T-helper 1 cell treated with Interleukin-12 subunit alpha and Interleukin-12 subunit beta and Interleukin-4 antibody, amounts not matched to agents 30 μg/mL and 1 μg/mL, for 36 hours (primary cell): ENCODE data around the gene CHD5.
A peak's percentile ranks its signal among the peaks of the same experiment; 100 is the strongest.
"Not testable (repeated sequence)": the region's sequence is repeated elsewhere in the genome, so short reads cannot be mapped to it uniquely, and the experiment has no call there.

ENCODE experiments used
- H3K27ac Mint-ChIP-seq: one replicate; pipeline ENCODE4 v1.8.0; 2021; ENCODE audit warnings: mild to moderate bottlenecking, mixed read lengths
- H3K27me3 Mint-ChIP-seq: one replicate; pipeline ENCODE4 v1.8.0; 2021; ENCODE audit warnings: low read depth, mixed read lengths
- H3K36me3 Mint-ChIP-seq: one replicate; pipeline ENCODE4 v1.8.0; 2021; ENCODE audit warnings: low read depth, mixed read lengths
- H3K4me1 Mint-ChIP-seq: one replicate; pipeline ENCODE4 v1.8.0; 2021; ENCODE audit warnings: low read depth, mixed read lengths
- H3K4me3 Mint-ChIP-seq: one replicate; pipeline ENCODE4 v1.8.0; 2021; ENCODE audit warnings: mild to moderate bottlenecking, moderate library complexity, mixed read lengths
- H3K9me3 Mint-ChIP-seq: one replicate; pipeline ENCODE4 v1.8.0; 2021; ENCODE audit warnings: mixed read lengths

Gene CHD5

GRCh38 chr1:6086358-6086757 lies 93.8 kb downstream of the CHD5 start:
- Mint-ChIP-seq H3K4me3 (no peak overlapping the region), H3K27ac (no peak overlapping the region), H3K36me3 (peaks cover 16% of the 10 kb centered on the region), H3K27me3 (no peaks in the 10 kb centered on the region), H3K4me1 (no peaks in the 10 kb centered on the region), H3K9me3 (no peaks in the 10 kb centered on the region)

- Mint-ChIP-seq H3K4me1 (no peaks in the 10 kb centered on the region), H3K36me3 (peaks cover 15% of the 10 kb centered on the region), H3K9me3 (no peaks in the 10 kb centered on the region), H3K27ac (no peak overlapping the region), H3K4me3 (no peak overlapping the region), H3K27me3 (no peaks in the 10 kb centered on the region)
Observed at GRCh38 chr1:6085666-6086065, 94.5 kb downstream of the CHD5 start.

GRCh38 chr1:6084781-6085495 lies 95.2 kb downstream of the CHD5 start:
- no peaks in the 10 kb centered on the region for H3K9me3 Mint-ChIP-seq
- H3K4me3 Mint-ChIP-seq = no peak overlapping the region
- no peaks in the 10 kb centered on the region for H3K27me3 Mint-ChIP-seq
- peaks cover 17% of the 10 kb centered on the region for H3K36me3 Mint-ChIP-seq
- H3K4me1 Mint-ChIP-seq = no peaks in the 10 kb centered on the region
- H3K27ac Mint-ChIP-seq = no peak overlapping the region

- Mint-ChIP-seq H3K27ac (no peak overlapping the region), H3K36me3 (peaks cover 23% of the 10 kb centered on the region), H3K9me3 (no peaks in the 10 kb centered on the region), H3K4me3 (no peak overlapping the region), H3K4me1 (no peaks in the 10 kb centered on the region), H3K27me3 (no peaks in the 10 kb centered on the region)
Observed at GRCh38 chr1:6083801-6084446, 96.2 kb downstream of the CHD5 start.

- Mint-ChIP-seq H3K4me3 (no peak overlapping the region), H3K27ac (no peak overlapping the region), H3K4me1 (no peaks in the 10 kb centered on the region), H3K9me3 (no peaks in the 10 kb centered on the region), H3K27me3 (no peaks in the 10 kb centered on the region), H3K36me3 (peaks cover 27% of the 10 kb centered on the region)
Observed at GRCh38 chr1:6083385-6083784, 96.7 kb downstream of the CHD5 start.

- H3K4me3 Mint-ChIP-seq = no peak overlapping the region
- no peaks in the 10 kb centered on the region for H3K27me3 Mint-ChIP-seq
- no peaks in the 10 kb centered on the region for H3K9me3 Mint-ChIP-seq
- H3K36me3 Mint-ChIP-seq = peaks cover 30% of the 10 kb centered on the region
- no peak overlapping the region for H3K27ac Mint-ChIP-seq
- H3K4me1 Mint-ChIP-seq = no peaks in the 10 kb centered on the region
Observed at GRCh38 chr1:6082430-6082971, 97.6 kb downstream of the CHD5 start.

- H3K9me3 Mint-ChIP-seq = no peaks in the 10 kb centered on the region
- no peak overlapping the region for H3K27ac Mint-ChIP-seq
- H3K27me3 Mint-ChIP-seq = no peaks in the 10 kb centered on the region
- H3K36me3 Mint-ChIP-seq = peaks cover 32% of the 10 kb centered on the region
- no peaks in the 10 kb centered on the region for H3K4me1 Mint-ChIP-seq
- H3K4me3 Mint-ChIP-seq = no peak overlapping the region
Observed at GRCh38 chr1:6081901-6082300, 98.2 kb downstream of the CHD5 start.

GRCh38 chr1:6080469-6080868 lies 99.7 kb downstream of the CHD5 start:
- H3K36me3 Mint-ChIP-seq = peaks cover 36% of the 10 kb centered on the region
- H3K27ac Mint-ChIP-seq = no peak overlapping the region
- no peak overlapping the region for H3K4me3 Mint-ChIP-seq
- no peaks in the 10 kb centered on the region for H3K4me1 Mint-ChIP-seq
- no peaks in the 10 kb centered on the region for H3K27me3 Mint-ChIP-seq
- H3K9me3 Mint-ChIP-seq = no peaks in the 10 kb centered on the region

GRCh38 chr1:6077919-6078318 lies 102.2 kb downstream of the CHD5 start:
- Mint-ChIP-seq H3K4me3 (no peak overlapping the region), H3K27ac (peak overlapping the region; percentile 41), H3K4me1 (no peaks in the 10 kb centered on the region), H3K9me3 (no peaks in the 10 kb centered on the region), H3K27me3 (no peaks in the 10 kb centered on the region), H3K36me3 (peaks cover 34% of the 10 kb centered on the region)

GRCh38 chr1:6077506-6077905 lies 102.6 kb downstream of the CHD5 start:
- Mint-ChIP-seq H3K36me3 (peaks cover 34% of the 10 kb centered on the region), H3K27me3 (no peaks in the 10 kb centered on the region), H3K4me3 (no peak overlapping the region)

GRCh38 chr1:6077061-6077460 lies 103.1 kb downstream of the CHD5 start:
- not testable (repeated sequence) for H3K4me3 Mint-ChIP-seq, H3K27me3 Mint-ChIP-seq, H3K9me3 Mint-ChIP-seq, H3K4me1 Mint-ChIP-seq
- peaks cover 35% of the 10 kb centered on the region for H3K36me3 Mint-ChIP-seq
- peak overlapping the region; percentile 63 for H3K27ac Mint-ChIP-seq

More at GRCh38 chr1:6077506-6077905, 102.6 kb downstream of the CHD5 start:
- H3K9me3 Mint-ChIP-seq = no peaks in the 10 kb centered on the region
- H3K4me1 Mint-ChIP-seq = no peaks in the 10 kb centered on the region
- no peak overlapping the region for H3K27ac Mint-ChIP-seq

GRCh38 chr1:6075748-6076147 lies 104.4 kb downstream of the CHD5 start:
- no peaks in the 10 kb centered on the region for H3K27me3 Mint-ChIP-seq
- no peak overlapping the region for H3K27ac Mint-ChIP-seq
- H3K36me3 Mint-ChIP-seq = peaks cover 34% of the 10 kb centered on the region
- no peaks in the 10 kb centered on the region for H3K9me3 Mint-ChIP-seq
- H3K4me3 Mint-ChIP-seq = no peak overlapping the region
- H3K4me1 Mint-ChIP-seq = no peaks in the 10 kb centered on the region

GRCh38 chr1:6074192-6074901 lies 105.8 kb downstream of the CHD5 start:
- Mint-ChIP-seq H3K27me3 (no peaks in the 10 kb centered on the region), H3K4me3 (no peak overlapping the region), H3K36me3 (peaks cover 27% of the 10 kb centered on the region), H3K4me1 (no peaks in the 10 kb centered on the region), H3K9me3 (no peaks in the 10 kb centered on the region), H3K27ac (no peak overlapping the region)

GRCh38 chr1:6073480-6074053 lies 106.6 kb downstream of the CHD5 start:
- Mint-ChIP-seq H3K27ac (no peak overlapping the region), H3K36me3 (peaks cover 23% of the 10 kb centered on the region), H3K4me3 (no peak overlapping the region), H3K9me3 (no peaks in the 10 kb centered on the region), H3K4me1 (no peaks in the 10 kb centered on the region), H3K27me3 (no peaks in the 10 kb centered on the region)
